Mononuclear cell (primary cell): Measurements from ENCODE around the gene TIRAP. TPM values are rescaled to one million over a fixed set of nuclear protein-coding genes. Genes with fewer than 3 reads are reported as not detected.
"Not testable (repeated sequence)": the region's sequence is repeated elsewhere in the genome, so short reads cannot be mapped to it uniquely, and the experiment has no call there.

ENCODE experiments used
- H3K27me3 ChIP-seq: 2 replicates; pipeline ENCODE4 v1.6.0; 2011; ENCODE audit warnings: low read length, control low read depth; ENCODE audit not compliant: insufficient read depth
- H3K4me1 ChIP-seq: 2 replicates; pipeline ENCODE4 v1.5.1; 2011; ENCODE audit warnings: mild to moderate bottlenecking, low read length, control low read depth; ENCODE audit not compliant: insufficient read depth
- H3K4me3 ChIP-seq: 2 replicates; pipeline ENCODE4 v1.5.1; 2011; ENCODE audit warnings: mild to moderate bottlenecking, low read length, moderate library complexity
- H3K9me3 ChIP-seq: 2 replicates; pipeline ENCODE4 v1.5.1; 2011; ENCODE audit warnings: low read depth, mild to moderate bottlenecking, control low read depth, low read length
- total RNA-seq: library from RNA; depleted of rRNA; stranded (reverse); fragments of >200 nt; gene quantifications from one replicate; pipeline ENCODE4 v1.2.3, GENCODE V29; 2012

TIRAP gene
- total RNA-seq, 1 donor = 5.1 TPM

- Histone ChIP-seq H3K27me3 (no peaks in the 10 kb centered on the region), H3K9me3 (no peaks in the 10 kb centered on the region), H3K4me3 (no peak overlapping the region), H3K4me1 (peaks cover 55% of the 10 kb centered on the region)
Observed at GRCh38 chr11:126307706-126308105, 24.8 kb downstream of the TIRAP start.

GRCh38 chr11:126308271-126308671 is 25.4 kb downstream of the TIRAP start:
- H3K4me1 ChIP-seq = peaks cover 59% of the 10 kb centered on the region

GRCh38 chr11:126308771-126309170 is 25.9 kb downstream of the TIRAP start:
- H3K4me1 ChIP-seq = peaks cover 60% of the 10 kb centered on the region
- H3K27me3 ChIP-seq, H3K9me3 ChIP-seq: not testable (repeated sequence)

More at GRCh38 chr11:126308271-126308671, 25.4 kb downstream of the TIRAP start:
- Histone ChIP-seq H3K4me3 (no peak overlapping the region), H3K9me3 (no peaks in the 10 kb centered on the region), H3K27me3 (no peaks in the 10 kb centered on the region)

GRCh38 chr11:126310200-126310991 is 27.5 kb downstream of the TIRAP start:
- H3K4me3 ChIP-seq = no peak overlapping the region
- H3K27me3 ChIP-seq = no peaks in the 10 kb centered on the region
- H3K4me1 ChIP-seq = peaks cover 55% of the 10 kb centered on the region
- no peaks in the 10 kb centered on the region for H3K9me3 ChIP-seq

More at GRCh38 chr11:126308771-126309170, 25.9 kb downstream of the TIRAP start:
- not testable (repeated sequence) for H3K4me3 ChIP-seq

- no peaks in the 10 kb centered on the region for H3K9me3 ChIP-seq
- peaks cover 55% of the 10 kb centered on the region for H3K4me1 ChIP-seq
- H3K4me3 ChIP-seq = no peak overlapping the region
- no peaks in the 10 kb centered on the region for H3K27me3 ChIP-seq
Observed at GRCh38 chr11:126310992-126311310, 28.1 kb downstream of the TIRAP start.

GRCh38 chr11:126311401-126312291 is 28.8 kb downstream of the TIRAP start:
- Histone ChIP-seq H3K4me3 (no peak overlapping the region), H3K9me3 (no peaks in the 10 kb centered on the region), H3K4me1 (peaks cover 56% of the 10 kb centered on the region), H3K27me3 (no peaks in the 10 kb centered on the region)

GRCh38 chr11:126312961-126313360 is 30.1 kb downstream of the TIRAP start:
- H3K4me3 ChIP-seq = no peak overlapping the region
- no peaks in the 10 kb centered on the region for H3K9me3 ChIP-seq
- no peaks in the 10 kb centered on the region for H3K27me3 ChIP-seq
- peaks cover 63% of the 10 kb centered on the region for H3K4me1 ChIP-seq

GRCh38 chr11:126313826-126314225 is 30.9 kb downstream of the TIRAP start:
- no peaks in the 10 kb centered on the region for H3K27me3 ChIP-seq
- peaks cover 71% of the 10 kb centered on the region for H3K4me1 ChIP-seq
- H3K9me3 ChIP-seq = no peaks in the 10 kb centered on the region
- no peak overlapping the region for H3K4me3 ChIP-seq

- Histone ChIP-seq H3K9me3 (no peaks in the 10 kb centered on the region), H3K27me3 (no peaks in the 10 kb centered on the region), H3K4me1 (peaks cover 63% of the 10 kb centered on the region), H3K4me3 (no peak overlapping the region)
Observed at GRCh38 chr11:126317432-126317755, 34.5 kb downstream of the TIRAP start.

GRCh38 chr11:126317756-126318573 is 35.1 kb downstream of the TIRAP start:
- Histone ChIP-seq H3K4me1 (peaks cover 57% of the 10 kb centered on the region), H3K4me3 (no peak overlapping the region), H3K9me3 (no peaks in the 10 kb centered on the region)

GRCh38 chr11:126318574-126319373 is 35.9 kb downstream of the TIRAP start:
- Histone ChIP-seq H3K27me3 (no peaks in the 10 kb centered on the region), H3K9me3 (no peaks in the 10 kb centered on the region), H3K4me3 (no peak overlapping the region), H3K4me1 (peaks cover 49% of the 10 kb centered on the region)

More at GRCh38 chr11:126317756-126318573, 35.1 kb downstream of the TIRAP start:
- H3K27me3 ChIP-seq = no peaks in the 10 kb centered on the region

GRCh38 chr11:126319374-126319740 is 36.5 kb downstream of the TIRAP start:
- Histone ChIP-seq H3K9me3 (no peaks in the 10 kb centered on the region), H3K4me1 (peaks cover 46% of the 10 kb centered on the region), H3K27me3 (no peaks in the 10 kb centered on the region), H3K4me3 (no peak overlapping the region)

GRCh38 chr11:126322996-126323395 is 40.1 kb downstream of the TIRAP start:
- Histone ChIP-seq H3K4me1 (peaks cover 25% of the 10 kb centered on the region), H3K9me3 (no peaks in the 10 kb centered on the region), H3K4me3 (no peak overlapping the region), H3K27me3 (no peaks in the 10 kb centered on the region)

GRCh38 chr11:126327281-126328000 is 44.5 kb downstream of the TIRAP start:
- H3K27me3 ChIP-seq = no peaks in the 10 kb centered on the region
- no peaks in the 10 kb centered on the region for H3K9me3 ChIP-seq
- H3K4me1 ChIP-seq = peaks cover 19% of the 10 kb centered on the region
- no peak overlapping the region for H3K4me3 ChIP-seq
